GM03348 (cell line): Measurements from ENCODE around the gene BACH2.
"Not testable (repeated sequence)": the region's sequence is repeated elsewhere in the genome, so short reads cannot be mapped to it uniquely, and the experiment has no call there.

Experiments used
- DNase-seq: peaks from one replicate; pipeline ENCODE4 v3.0.0; 2012; ENCODE audit warnings: low spot score

The BACH2 gene

DNA sequence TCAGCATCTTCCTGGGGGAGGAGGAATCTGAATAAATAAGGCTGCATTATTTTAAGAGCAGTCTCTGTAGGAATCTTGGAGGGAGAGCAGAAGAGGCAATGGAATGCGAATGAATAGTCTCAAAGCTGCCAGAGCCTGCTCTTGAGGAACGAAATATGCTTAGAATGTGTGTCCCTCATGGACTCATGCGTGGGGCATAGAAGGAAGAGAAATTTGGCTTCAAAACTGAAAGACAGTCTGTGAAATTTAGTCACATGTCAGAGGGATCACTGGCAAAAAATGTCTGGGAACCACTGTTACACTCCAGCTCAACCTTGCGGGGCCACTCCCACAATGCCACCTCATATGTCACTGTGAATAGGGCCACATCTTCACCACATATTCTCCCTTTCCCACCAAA, 306.9 kb downstream of the BACH2 start:
- peak; percentile 82 for DNase-seq

GRCh38 chr6:89987830-89988229, 308.8 kb downstream of the BACH2 start:
- DNase-seq, result no peak

- DNase-seq, result no peak
These were observed 309.5 kb downstream of the BACH2 start for GRCh38 chr6:89987140-89987539.

DNA sequence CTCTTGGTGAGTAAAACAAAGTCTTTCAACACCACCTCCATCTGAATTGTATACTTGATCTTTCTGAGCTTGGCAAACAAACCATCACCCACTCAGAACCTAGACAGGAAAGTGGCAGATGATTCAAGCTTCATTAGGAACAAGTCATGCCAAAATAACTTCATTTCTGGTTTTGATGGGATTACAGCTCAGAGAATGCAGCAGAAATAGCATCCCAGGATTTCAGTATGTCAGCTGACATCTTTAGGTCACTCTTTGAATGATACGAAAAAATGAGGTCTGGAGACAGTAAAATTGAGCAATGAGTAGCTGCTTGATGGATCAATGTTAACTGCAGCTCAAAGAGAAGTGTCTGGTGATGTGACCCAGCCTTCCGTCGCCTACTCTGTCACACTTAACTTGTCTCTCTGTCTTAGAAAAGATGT, 310.0 kb downstream of the BACH2 start:
- DNase-seq, result peak; percentile 49

DNA sequence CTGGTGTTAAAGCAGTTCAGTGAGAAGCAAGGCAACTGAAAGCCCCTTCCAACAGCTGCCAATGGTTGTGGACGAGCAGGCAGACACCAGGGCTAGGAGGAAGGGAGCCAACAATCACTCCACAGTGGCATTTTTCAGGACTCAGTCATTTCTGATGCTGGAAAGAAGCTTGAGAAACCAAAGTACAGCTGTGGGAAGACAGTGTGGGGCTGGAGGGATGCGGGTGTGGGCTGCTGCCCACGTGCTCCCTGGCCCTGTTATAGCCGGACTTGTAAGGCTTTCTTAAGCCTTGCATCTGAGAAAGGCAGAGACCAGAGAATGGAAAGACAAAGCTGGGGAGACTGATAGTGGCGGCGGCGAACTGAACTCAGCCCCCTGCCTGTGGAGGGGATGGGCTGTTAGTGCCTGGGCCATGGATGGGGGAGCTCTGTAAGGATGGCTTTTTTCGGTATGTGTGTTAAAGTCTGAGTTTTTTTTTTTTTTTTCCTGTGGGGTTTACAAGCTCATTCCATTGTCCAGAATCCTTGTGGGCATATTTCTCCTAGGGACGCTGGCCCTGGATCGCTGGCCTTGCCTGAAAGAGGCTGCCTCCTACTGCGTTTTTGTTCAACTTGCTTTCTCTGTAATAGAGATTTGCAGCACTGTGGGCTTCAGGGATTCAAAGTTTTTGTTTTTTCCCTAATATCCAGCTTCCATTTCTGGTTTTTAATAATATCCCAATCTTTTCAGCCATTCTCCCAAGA, 310.7 kb downstream of the BACH2 start:
- peak; percentile 80 for DNase-seq

- peak; percentile 46 for DNase-seq
These were observed 311.5 kb downstream of the BACH2 start for GRCh38 chr6:89984926-89985750.

DNA sequence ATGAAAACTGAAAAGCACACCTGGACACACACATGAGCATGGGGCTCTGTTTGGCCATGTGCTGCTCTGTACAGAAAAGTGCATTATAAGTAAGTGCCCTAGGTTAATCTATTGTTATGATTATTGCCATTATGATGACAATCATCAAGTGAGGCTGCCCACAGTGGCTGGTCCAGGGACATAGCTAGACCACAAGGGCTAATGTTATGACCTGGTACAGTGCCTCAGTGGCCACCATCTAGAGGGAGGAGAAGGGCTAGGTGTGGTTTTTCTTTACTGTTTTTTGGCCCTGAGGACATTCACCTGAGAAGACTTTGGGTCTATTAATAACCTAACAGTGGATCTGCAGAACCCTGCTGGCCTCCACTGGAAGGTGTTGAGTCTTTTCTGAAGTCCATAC, 316.3 kb downstream of the BACH2 start:
- no peak for DNase-seq

- DNase-seq, result no peak
These were observed 317.0 kb downstream of the BACH2 start for GRCh38 chr6:89979481-89980119.

GRCh38 chr6:89978749-89979145, 317.9 kb downstream of the BACH2 start:
- no peak for DNase-seq

DNA sequence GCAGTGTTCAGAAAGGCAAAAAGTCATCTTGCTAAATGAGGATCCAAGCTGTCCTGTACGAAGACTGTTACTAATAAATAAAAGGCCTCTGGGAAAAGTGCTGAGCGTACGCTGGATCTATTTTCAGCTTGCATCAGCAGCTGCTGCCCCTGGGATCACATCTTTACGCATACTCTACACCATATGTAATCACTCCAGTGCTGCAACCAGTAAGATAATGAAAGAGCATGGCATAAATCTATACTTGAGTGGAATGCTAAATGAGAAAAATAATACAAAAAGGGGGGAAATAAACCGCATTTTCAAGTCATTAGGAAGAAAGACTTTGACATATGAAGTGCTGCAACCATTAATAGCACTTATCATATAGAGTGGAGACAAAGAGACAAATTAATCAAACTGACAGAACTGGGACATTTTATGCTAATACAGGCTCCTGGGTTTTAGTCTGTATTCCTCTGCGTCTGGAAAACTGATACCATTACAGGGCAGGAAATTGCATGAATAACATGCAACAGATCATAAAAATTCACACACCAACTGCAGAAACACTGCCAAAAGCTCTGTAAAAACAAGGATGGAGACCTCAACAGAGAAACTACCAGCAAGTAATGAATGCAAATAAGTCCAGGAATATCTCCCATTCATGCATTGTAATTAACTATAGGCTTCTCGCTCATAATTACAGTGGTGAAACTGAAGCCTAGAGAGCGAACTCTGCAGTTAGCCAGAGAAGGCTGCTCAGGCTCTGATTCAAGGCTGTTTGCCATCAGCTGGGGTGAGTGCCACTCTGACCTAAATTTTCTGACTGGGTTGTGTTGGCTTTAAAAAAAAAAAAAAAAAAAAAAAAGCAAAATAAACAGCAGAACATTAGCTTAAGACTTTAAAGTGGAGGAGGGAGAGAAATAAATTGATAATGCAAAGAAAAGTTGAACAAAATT, 318.6 kb downstream of the BACH2 start:
- DNase-seq, result no peak

GRCh38 chr6:89976694-89977020, 320.0 kb downstream of the BACH2 start:
- DNase-seq, result no peak

DNA sequence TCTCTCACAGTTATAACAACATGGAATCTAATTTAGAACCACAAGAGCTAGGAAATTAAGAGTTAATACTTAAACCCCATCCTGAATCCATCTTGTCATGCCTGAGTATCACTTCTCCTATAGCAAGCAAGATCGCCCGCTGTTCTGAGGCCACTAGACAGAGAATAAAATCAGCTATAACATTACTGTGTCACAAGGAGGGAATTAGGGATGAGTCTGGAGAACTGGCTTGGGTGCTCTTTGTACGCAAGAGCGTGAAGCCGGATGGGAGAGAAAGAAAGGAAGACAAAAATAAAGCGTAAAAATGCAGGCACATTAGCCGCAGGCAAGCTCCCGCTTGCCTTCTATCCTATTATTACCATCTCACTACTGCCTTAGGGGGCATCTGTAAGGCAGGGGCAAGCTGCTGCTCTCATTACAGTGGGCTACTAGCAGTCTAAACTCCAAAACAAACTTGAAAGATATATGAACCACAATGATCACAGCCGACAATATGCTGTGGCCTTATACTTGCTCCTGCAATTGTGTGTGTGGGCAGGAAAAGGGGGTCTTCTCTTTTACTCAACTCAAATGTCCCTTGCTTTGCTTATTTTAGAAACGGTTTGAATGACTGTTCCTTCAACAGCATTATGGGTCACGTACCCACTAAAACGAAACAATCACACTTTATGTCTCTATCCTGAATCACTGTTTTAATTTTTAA, 320.5 kb downstream of the BACH2 start:
- no peak for DNase-seq

- DNase-seq, result no peak
These were observed 321.3 kb downstream of the BACH2 start for GRCh38 chr6:89975366-89975765.

- DNase-seq, result no peak
These were observed 321.8 kb downstream of the BACH2 start for GRCh38 chr6:89974834-89975233.

DNA sequence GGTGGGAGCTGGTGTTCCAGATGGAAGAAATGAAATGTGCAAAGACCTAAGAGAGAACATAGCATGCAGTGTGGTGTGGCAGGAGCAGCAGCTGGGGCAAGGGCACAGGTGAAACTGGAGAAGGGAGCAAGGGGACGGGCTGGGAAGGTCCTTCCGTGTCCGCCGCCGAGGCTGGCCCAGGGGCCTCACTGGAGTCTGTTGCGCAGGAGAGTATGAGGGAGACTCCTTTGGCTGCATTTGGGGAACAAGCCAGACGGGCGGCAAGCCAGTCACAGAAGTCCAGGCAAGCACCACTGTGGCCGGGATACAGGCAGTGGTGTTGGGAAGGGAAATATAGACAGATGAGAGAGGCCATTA, 324.6 kb downstream of the BACH2 start:
- DNase-seq, result no peak

DNA sequence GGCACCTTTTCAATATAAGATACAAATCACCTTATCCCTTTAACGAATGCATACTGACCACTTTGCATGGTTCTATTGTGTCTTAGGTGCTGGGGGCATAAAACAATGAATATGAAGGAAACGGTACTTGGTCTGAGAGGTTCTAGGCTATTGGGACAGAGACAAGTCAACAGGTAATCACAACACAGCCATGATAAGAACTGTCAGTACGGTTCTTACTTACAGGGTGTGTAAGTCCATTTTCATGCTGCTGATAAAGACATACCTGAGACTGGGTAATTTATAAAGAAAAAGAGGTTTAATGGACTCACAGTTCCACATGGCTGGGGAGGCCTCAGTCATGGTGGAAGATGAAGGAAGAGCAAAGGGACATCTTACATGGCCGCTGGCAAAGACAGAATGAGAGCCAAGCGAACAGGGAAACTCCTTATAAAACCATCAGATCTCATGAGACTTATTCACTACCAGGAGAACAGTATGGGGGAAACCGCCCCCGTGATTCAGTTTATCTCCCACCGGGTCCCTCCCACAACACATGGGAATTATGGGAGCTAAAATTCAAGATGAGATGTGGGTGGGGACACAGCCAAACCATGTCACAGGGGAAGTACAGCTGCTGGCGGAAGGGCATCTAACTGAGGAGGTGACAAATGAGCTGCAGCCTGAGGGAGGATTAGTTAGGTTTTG, 325.2 kb downstream of the BACH2 start:
- DNase-seq, result not testable (repeated sequence)

- DNase-seq, result peak; percentile 82
These were observed 325.9 kb downstream of the BACH2 start for GRCh38 chr6:89970609-89971337.

DNA sequence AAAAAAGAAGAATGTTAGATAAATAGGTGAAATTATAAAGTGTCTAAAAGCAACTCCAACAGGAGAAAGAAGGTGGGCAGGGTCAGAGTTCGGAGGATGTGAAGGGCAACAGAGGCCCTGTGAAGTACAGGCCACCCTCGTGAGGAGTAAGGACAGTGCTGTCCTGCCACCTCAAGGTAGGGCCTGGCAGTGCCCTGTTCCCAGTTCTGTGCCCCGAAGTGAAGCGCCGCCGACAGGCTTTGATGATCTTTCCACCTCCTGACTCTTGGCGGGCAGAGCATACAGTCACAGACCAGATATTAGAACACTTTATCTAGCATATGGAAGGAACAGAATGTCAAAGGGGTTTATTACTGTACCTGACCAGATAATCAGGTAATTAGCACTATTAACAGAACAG, 326.6 kb downstream of the BACH2 start:
- DNase-seq, result no peak

GRCh38 chr6:89966913-89967312, 329.7 kb downstream of the BACH2 start:
- no peak for DNase-seq

GRCh38 chr6:89966228-89966544, 330.5 kb downstream of the BACH2 start:
- DNase-seq, result no peak
